HG03521 (cell line): Measurements from ENCODE around the gene PREB.

Source experiments
- ATAC-seq: cut with Tn5 transposase; IDR thresholded peaks from one replicate; pipeline ENCODE4 v1.9.1; 2021; ENCODE audit warnings: mild to moderate bottlenecking, moderate library complexity; ENCODE audit not compliant: unreplicated experiment

PREB gene

DNA sequence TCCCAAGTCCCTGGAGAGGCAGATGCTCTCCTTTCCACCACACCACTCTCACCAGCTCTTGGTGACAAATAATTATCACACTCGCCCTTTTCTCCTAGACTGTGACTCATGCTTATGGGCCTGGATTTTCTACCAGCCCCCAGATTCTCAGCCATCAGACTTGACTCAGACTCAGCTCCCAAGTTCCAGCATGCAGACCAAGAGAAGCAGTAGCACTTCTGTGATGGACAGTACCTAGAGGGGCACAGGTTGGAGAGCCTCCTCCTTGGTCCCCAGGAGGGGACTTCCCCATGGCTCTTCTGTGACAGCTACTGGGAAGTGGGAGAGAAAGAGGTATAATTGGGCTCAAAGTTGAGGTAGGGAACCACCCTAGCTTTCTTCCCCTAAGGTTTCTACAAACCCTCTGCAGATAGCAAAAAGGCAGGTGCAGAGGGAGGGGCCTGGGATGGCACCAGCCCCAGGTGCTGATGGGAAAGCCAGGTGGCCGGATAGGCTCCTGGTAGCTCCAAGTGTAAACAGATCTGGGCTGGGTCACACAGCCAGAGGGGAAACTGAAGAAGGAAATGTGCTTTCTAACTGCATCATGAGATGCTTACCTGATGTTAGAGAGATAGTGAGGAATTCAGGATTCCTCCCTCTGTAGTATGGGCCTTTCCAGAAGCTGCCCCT, 18.5 kb upstream of the PREB start:
- ATAC-seq: no peak

DNA sequence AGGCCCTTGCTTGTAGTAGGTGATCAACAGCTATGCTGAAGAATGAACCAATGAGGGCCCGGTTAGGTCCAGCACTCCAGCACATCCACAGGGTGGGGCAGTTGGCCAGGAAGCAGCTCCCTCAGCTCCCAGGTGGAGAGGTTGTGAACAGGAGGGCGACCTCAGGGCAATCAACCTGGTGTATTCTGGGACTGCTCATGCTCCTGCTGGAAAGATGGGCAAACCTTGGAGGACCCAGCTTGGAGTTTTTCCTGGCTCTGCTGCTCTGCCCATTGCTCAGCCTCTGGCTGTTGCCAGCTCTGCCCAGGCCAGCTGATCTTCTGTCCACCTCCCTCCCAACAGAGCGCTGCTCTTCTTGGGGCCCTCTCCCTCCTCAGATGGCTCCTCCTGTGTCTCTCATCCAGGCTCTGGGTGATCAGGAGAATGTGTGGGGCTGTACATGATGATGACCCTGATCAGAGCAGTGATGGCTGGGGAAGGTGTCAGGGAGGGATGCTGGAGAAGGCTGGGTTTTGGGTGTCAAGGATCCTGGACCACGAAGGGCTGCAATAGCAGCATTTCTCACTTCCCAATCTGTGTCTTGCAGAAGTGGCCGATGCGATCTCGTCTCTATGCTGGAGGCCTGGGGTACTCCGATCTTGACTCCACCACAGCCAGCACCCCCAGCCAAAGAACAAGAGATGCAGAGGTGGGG, 17.8 kb upstream of the PREB start:
- ATAC-seq: no peak

DNA sequence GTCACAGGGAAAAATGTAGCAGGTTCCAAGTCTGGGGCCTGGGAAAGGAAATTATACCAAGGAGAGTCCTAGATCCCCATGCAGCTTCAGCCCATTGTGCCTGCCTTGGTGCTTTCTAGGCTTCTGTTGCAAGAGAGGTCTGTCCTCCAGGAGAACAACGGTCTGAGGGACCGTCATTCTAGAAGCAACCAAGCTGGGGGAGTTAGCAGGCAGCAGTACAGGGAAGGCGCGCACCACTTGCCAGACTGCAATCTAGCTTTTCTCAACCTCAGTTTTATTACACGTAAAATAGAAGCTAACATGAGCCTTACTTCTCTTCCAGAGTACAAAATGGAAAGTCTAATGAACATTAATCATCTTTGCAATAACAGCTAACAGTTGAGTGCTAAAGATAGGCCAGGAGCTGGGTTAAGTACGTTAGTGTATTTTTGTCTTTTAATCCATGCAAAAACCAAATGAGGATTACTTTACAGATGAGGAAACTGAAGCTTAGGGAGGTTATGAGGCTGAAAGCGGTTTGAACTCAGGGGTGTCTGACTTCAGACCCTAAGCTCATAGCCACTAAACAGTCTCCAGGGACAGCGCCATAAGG, 16.3 kb upstream of the PREB start:
- ATAC-seq: no peak

DNA sequence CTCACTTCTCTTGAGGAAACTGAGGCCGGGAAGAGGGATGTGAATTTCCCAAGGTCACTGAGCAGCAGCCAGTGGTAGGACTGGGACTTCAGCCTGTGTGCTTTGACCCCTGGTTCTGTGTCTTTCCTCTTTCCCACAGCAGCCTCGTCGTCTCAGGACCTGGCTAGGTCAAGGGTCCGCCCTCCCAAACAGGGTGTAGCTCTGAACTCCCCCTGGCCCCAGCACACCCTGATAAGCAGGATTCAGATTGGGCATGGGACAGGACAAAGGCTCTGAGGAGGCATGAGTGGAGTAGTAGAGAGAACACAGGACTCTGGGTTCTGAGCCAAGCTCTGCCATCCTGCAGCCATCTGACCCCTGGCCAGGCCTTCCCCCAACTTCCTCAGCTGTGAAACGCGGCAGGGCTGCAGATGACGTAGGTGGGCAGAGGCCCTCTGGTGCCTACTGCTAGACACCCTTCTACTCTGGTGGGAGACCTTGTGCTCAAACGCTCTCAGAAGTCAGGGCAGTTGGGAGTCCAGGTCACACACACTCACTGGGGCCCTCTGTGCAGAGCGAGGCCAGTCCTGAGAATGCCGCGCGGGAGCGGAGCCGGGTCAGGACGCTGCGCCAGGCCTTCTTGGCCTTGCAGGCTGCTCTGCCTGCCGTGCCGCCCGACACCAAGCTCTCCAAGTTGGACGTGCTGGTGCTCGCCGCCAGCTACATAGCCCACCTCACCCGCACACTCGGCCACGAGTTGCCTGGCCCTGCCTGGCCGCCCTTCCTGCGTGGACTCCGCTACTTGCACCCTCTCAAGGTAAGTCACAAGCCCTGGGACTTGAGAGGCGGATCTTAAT, 15.4 kb upstream of the PREB start:
- ATAC-seq: no peak

DNA sequence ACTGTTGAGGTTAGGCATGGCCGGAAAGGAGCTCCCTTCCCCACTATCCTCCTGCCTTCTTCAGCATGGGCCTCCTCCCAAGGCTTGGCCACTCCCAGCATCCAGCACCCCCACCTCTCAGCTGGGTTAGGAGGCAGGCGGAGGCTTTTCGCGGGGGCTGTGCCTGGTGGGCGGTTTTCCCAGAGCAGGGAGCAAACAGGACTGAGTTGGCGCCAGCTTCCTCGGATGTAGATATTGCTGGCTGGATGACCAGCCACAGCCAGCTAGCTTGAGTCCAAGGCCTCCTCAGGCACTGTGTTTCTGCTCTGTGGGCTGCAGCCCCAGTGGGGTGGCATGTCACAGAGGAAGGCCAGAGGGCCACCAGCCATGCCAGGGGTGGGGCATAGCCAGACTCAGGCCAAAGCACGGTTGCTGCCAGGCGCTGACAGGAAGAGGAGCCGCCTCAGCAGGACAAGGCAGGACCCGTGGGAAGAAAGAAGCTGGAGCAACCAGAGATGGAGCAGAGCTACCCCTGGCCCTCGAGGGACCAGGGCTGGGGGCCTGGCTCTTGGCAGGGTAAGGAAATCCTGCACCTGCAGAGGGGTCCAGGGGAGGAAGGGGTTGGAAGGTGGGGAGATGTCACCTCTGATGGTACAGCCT, 14.5 kb upstream of the PREB start, which contains the start of gene TCF23:
Gene TCF23 (plus strand): TSS at position 204 of the 639 bp plus-strand sequence. CDS start 130 bp downstream, at position 334.
- ATAC-seq: no peak

DNA sequence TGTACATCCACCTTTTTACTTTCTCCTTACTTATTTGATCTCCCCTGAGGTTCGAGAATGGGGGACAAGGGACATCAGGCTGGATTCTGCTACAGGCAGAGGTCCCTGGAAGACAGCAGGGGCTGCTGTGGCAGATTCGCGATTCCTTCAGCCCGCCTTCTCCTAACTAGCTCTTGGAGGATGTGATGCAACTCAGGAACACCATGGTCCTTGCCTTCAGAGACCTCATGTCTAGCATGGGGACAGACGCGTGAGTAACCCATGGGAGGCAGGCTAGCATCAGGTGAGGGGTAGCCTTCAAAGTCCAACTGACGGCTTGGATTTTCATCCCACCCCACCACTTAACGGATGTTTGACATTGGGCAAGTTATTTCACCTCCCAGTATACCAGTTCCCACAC, 13.5 kb upstream of the PREB start:
- ATAC-seq: no peak

DNA sequence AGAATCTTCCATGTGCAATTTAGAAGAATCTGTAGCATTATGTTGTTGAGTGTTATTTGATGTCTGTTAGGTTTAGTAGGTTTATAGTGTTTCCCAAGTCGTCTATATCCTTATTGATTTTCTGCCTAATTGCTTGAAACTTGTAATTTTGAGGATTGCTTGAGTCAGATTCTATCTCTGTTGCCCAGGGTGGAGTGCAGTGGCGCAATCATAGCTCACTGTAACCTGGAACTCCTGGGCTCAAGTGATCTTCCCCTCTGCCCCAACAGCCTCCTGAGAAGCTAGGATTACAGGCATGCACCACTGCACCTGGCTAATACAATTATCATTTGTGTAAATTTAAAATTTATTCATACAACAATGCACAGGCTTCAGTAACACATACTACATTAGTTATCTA, 11.2 kb upstream of the PREB start:
- ATAC-seq: no peak

DNA sequence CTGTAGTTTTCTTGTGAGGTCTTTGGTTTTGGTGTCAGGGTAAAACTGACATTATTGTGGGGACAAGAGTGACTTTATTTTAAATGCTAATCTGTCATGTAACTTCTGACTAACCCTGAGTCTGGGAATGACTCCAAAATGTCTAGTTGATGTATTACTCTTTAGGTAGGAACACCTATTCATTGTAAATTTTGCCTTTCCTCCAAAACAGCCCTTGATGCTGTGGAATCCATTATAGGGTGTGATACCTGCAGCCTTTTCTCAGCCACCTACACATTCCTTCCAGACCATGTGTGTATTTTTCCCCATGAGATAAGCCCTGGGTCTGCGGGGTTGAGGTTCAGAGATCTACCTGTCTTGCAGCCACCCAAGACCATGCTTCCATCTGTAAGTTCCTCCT, 8.8 kb upstream of the PREB start:
- no peak for ATAC-seq

DNA sequence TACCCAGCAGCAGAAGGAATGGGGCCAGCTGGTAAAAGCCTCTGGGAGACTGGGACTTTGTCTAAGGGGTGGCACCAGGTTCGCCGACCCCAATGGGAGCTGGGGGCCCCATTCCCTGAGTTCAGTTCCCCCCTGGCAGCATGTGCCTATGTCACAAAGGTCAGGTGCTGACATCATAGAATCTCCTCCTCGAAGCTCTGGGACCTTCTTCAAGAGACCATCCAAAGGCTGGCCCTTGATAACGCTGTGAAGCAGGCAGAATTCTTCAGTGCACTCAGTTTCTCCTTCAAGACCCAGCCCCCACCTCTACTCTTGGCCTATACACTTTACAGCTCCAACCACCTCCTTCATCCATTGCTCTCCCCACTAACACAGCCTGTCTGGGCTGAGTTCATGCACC, 4.9 kb upstream of the PREB start, which contains the start of gene PRR30:
Gene PRR30 (minus strand): TSS at position 101 of the 400 bp plus-strand sequence. CDS start 1,081 bp downstream, outside the sequence.
- ATAC-seq: no peak

DNA sequence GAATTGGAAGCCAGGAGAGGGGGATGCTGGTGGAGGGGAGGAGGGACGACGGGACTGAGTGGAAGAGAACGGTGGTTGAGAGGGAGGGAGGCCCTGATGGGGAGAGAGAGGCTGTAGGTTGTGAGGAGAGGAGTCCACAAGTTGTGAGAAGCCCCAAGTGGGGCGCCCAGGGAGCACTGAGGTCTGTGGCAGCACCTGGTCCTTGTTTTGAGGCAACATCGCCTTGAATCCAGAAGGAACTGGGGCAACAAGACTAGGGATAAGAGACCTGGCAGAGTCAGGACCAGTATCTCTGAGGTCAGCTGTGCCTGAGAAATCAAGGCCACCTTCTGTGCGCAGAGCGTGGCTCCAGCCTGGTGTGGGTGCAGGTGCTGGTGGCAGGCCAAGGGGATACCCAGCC, 3.7 kb upstream of the PREB start:
- no peak for ATAC-seq

DNA sequence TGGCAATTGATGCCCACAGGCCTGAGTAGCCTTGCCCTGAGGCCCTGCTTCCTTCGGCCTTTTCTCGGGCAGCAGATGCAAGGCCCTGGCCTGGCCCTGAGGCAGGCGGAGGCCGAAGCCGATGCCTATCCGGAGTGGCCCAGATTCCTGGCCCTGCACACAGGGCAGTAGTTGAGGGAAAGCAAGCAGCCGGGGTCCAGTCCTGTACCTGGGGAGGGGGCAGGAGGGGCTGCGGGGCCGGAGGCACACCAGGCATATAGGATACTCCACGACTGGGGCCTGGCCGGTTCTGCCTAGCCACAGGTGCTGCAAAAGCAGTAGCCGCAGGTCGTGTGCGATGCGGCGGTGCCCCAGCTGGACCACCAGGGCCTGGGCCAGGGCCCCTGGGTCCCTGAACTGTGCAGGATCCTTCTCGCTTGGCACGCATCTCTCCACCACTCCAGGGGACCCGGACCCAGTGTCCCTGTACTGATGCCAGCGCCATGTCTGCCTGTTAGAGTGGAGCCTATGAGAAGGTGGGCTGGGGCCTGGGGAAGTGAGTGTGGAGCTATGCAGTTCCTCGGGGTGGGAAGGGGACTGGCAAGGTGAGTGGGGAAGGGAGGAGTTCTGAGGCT, 3.0 kb upstream of the PREB start:
- ATAC-seq: no peak

DNA sequence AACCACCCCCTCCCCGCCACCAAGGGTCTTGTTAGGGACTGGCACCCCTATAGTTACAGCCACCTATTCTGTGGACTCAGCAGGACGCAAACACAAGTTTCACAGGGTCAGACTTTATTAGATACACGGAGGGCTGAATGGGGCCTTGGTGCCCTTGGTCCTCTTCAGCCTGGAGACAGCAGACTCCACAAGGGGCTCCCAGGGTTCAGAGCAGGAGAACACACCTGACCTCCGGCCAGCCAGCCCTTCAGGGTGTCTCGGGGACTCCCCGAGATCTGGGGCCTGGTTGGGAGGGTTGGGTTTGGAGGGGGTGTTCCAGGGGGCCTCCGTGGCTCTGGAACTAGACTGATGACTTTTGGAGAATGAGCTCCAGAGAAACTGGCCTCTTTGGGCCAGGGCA, 2.3 kb upstream of the PREB start:
- no peak for ATAC-seq

DNA sequence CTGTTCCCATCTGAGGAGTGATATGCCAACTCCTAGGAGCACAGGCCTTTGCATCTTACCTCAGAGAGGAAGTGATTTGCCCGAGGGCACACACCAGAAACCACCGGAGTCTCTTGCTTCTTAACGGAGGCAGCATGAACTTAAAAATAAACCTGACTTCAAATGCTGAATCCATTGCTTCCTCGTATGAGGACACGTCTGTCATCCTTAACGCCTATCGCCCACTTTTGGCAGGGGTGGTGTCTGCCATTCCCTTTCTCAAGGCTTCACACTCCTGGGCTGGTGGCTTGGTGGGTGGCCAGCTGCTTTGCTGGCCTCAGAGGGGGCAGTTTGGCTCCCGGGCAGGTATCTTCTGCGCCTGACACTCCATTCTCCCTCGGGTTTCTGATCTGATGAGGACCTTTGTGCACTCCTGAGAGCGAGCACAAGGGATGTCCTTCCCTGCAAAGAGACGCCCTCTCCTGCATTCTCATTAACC, 1.1 kb upstream of the PREB start:
- ATAC-seq: no peak

DNA sequence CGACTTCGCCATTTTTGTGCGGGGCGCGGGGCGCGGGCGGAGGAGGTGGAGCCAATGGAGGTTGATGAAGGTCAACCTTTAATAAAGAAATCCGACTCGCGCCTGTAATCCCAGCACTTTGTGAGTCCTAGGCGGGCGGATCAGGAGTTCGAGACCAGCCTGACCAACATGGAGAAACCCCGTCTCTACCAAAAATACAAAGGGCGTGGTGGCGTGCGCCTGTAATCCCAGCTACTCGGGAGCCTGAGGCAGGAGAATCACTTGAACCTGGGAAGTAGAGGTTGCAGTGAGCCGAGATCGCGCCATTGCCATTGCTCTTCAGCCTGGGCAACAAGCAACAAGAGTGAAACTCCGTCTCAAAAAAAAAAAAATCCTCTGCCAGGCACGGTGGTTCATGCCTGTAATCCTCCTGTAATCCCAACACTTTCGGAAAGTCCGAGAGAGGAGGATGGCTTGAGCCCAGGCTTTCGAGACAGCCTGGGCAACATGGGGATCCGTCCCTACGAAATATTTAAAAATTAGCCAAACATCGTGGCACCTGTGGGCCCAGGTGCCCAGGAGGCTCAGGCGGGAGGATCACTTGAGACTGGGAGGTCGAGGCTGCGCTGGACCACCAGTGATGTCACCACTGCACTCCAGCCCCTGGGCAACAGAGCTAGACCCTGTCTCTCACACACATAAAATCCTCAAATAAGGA, 493 bp upstream of the PREB start:
- ATAC-seq: no peak

DNA sequence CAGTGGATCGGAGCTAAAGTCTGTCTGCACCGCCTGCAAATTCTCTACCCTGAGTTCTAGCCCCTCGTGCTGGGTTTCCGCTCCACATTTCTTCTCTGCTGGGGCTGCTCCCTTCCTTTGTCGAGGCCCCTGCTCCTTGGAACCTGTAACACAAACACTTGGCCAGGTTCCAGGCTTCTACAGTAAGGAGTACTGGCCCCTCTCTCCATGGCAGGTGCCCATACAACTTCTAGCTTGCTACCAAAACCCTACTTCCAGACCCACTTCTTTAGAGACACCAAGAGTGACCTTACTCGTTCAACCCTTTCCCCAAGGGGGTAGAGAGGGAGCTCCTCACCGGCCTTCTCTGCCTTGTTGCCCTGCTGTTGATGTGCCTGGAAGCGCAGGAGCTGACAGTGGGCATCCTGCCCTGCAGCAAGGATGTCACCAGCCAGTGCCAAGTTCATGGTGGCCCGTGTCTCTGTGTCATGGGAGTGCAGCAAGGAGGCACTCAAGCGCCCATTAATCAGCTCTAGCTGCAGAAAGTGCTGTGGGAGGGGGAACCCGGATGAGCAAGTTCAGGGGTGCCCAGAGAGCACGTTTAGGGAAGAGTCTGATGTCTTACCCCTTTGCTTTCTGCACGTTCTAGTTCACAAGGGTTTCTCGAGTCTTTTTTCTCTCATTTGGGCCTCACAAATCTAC, 1.1 kb downstream of the PREB start:
- no peak for ATAC-seq

DNA sequence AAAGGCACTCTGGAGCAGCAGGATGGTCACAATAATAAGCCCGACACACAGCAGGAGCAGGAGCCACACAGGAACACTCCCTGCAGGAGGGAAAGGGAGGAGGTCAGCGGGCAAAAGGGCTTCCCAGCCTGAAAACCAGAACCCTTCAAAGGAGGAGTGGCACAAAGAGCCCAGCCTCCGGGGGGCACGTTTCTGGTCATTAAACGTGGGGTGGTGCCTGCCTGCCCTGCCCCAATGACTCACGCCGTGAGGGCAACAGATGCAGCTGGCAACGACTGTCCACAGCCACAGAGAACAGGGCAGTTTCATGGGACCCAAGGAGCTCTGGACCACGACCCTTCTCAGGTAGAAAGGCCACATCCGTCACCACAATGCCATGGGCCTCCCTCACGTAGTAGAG, 3.0 kb downstream of the PREB start:
- ATAC-seq: no peak

DNA sequence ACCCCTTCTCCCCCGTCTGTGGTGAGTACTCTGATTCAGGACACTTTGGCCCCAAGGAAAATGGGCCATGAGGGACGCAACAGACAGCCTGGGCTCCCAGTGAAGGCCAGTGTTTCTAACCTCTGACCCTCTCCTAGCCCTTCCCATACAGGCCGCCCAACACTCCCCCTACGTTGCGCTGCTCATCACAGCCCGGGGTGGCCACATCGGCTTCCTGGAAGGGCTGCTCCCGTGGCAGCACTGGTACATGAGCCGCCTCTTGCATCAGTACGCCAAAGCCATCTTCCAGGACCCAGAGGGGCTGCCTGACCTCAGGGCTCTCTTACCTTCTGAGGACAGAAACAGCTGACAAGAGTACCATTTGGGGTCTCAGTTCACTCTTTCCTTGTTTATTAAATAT, 4.0 kb downstream of the PREB start:
- no peak for ATAC-seq

DNA sequence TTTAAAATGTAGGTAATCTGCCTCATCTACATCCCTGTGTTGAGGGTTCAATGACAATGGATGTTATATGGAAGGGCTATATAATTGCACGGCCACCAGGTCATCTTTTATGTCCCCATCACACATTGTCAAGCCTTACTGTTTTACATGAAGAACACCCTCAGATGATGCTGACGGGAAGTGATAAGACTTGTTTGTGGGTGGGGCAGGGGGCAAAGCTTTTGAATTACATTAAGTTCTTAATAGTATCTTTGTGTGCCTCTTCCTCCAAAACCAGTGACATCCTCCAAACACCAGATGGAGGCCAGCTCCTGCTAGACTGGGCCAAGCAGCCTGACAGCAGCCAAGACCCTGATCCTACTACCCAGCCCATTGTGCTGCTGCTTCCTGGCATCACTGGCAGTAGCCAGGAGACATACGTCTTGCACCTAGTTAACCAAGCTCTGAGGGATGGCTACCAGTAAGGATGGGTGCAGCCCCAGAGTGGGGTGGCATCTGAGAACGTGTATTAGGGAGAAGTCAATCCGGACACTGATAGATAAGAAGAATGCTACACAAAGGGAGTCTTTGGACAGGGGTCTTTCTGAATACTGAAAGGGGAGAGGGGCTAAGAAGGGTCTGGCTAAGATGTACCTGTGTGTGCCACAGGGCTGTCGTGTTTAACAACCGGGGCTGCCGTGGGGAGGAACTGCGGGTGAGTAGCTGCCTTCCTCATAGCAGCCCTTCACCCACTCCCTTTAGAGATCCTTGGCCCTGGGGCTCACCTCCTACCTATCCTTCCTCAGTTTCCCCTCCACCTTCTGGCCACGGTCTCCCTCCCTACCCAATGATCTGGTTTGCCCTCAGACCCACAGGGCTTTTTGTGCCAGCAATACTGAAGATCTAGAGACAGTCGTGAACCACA, 5.5 kb downstream of the PREB start:
- no peak for ATAC-seq
